Activated naive CD8-positive, alpha-beta T cell treated with anti-CD3 and anti-CD28 coated beads, Interleukin-2, amount 50 U/mL, for 24 hours (primary cell): ENCODE measurements around the gene GRIK4.
A peak's percentile ranks its signal among the peaks of the same experiment; 100 is the strongest.

ENCODE experiments used
- ATAC-seq: fragments of 150-1000 bp; cut with Tn5 transposase; one replicate; pipeline ENCODE4 v1.10.0; 2021
- DNase-seq: peaks from one replicate; pipeline ENCODE4 v3.0.0; 2021
- H3K27ac Mint-ChIP-seq: one replicate; pipeline ENCODE4 v1.8.0; 2021; ENCODE audit warnings: mild to moderate bottlenecking, mixed read lengths
- H3K27me3 Mint-ChIP-seq: one replicate; pipeline ENCODE4 v1.8.0; 2021; ENCODE audit warnings: mixed read lengths
- H3K36me3 Mint-ChIP-seq: one replicate; pipeline ENCODE4 v1.8.0; 2021; ENCODE audit warnings: low read depth, mixed read lengths
- H3K4me1 Mint-ChIP-seq: one replicate; pipeline ENCODE4 v1.8.0; 2021; ENCODE audit warnings: mixed read lengths
- H3K4me3 Mint-ChIP-seq: one replicate; pipeline ENCODE4 v1.8.0; 2021; ENCODE audit warnings: mild to moderate bottlenecking, moderate library complexity, mixed read lengths
- H3K9me3 Mint-ChIP-seq: one replicate; pipeline ENCODE4 v1.8.0; 2021; ENCODE audit warnings: mixed read lengths

GRIK4 gene

GRCh38 chr11:120954381-120954780 is 442.8 kb downstream of the GRIK4 start:
- Mint-ChIP-seq H3K27me3 (peaks cover 6% of the 10 kb centered on the region), H3K4me3 (no peak overlapping the region), H3K4me1 (peaks cover 16% of the 10 kb centered on the region), H3K36me3 (no peaks in the 10 kb centered on the region), H3K9me3 (no peaks in the 10 kb centered on the region), H3K27ac (no peak overlapping the region)
- no peak for ATAC-seq
- DNase-seq, result no peak

- H3K27me3 Mint-ChIP-seq, result peaks cover 4% of the 10 kb centered on the region
- peak overlapping the region; percentile 65 for H3K27ac Mint-ChIP-seq
- H3K36me3 Mint-ChIP-seq, result no peaks in the 10 kb centered on the region
- peak; percentile 6 for DNase-seq
- no peaks in the 10 kb centered on the region for H3K9me3 Mint-ChIP-seq
- peaks cover 16% of the 10 kb centered on the region for H3K4me1 Mint-ChIP-seq
- H3K4me3 Mint-ChIP-seq, result peak overlapping the region; percentile 24
- no peak for ATAC-seq
These were observed 445.4 kb downstream of the GRIK4 start for GRCh38 chr11:120956710-120957495.

GRCh38 chr11:120958185-120958584 is 446.6 kb downstream of the GRIK4 start:
- no peaks in the 10 kb centered on the region for H3K36me3 Mint-ChIP-seq
- H3K9me3 Mint-ChIP-seq, result no peaks in the 10 kb centered on the region
- no peak overlapping the region for H3K27ac Mint-ChIP-seq
- no peak overlapping the region for H3K4me3 Mint-ChIP-seq
- DNase-seq, result no peak
- peaks cover 4% of the 10 kb centered on the region for H3K27me3 Mint-ChIP-seq
- H3K4me1 Mint-ChIP-seq, result peaks cover 9% of the 10 kb centered on the region
- no peak for ATAC-seq

GRCh38 chr11:120959189-120959588 is 447.6 kb downstream of the GRIK4 start:
- H3K4me1 Mint-ChIP-seq, result peaks cover 9% of the 10 kb centered on the region
- no peak for ATAC-seq
- no peak overlapping the region for H3K4me3 Mint-ChIP-seq
- no peak for DNase-seq
- no peaks in the 10 kb centered on the region for H3K36me3 Mint-ChIP-seq
- peaks cover 7% of the 10 kb centered on the region for H3K27me3 Mint-ChIP-seq
- no peaks in the 10 kb centered on the region for H3K9me3 Mint-ChIP-seq
- H3K27ac Mint-ChIP-seq, result no peak overlapping the region

GRCh38 chr11:120964857-120965256 is 453.3 kb downstream of the GRIK4 start:
- H3K27me3 Mint-ChIP-seq, result peaks cover 12% of the 10 kb centered on the region
- DNase-seq (no peak), ATAC-seq (no peak)
- H3K27ac Mint-ChIP-seq, result no peak overlapping the region
- H3K9me3 Mint-ChIP-seq, result no peaks in the 10 kb centered on the region
- no peaks in the 10 kb centered on the region for H3K4me1 Mint-ChIP-seq
- no peak overlapping the region for H3K4me3 Mint-ChIP-seq
- H3K36me3 Mint-ChIP-seq, result no peaks in the 10 kb centered on the region

- H3K36me3 Mint-ChIP-seq, result no peaks in the 10 kb centered on the region
- no peaks in the 10 kb centered on the region for H3K4me1 Mint-ChIP-seq
- H3K4me3 Mint-ChIP-seq, result no peak overlapping the region
- peaks cover 19% of the 10 kb centered on the region for H3K27me3 Mint-ChIP-seq
- no peak for ATAC-seq
- DNase-seq, result no peak
- no peaks in the 10 kb centered on the region for H3K9me3 Mint-ChIP-seq
- H3K27ac Mint-ChIP-seq, result no peak overlapping the region
These were observed 455.3 kb downstream of the GRIK4 start for GRCh38 chr11:120966840-120967239.

- Mint-ChIP-seq H3K4me3 (no peak overlapping the region), H3K27ac (no peak overlapping the region), H3K4me1 (no peaks in the 10 kb centered on the region), H3K27me3 (peaks cover 21% of the 10 kb centered on the region), H3K9me3 (no peaks in the 10 kb centered on the region), H3K36me3 (no peaks in the 10 kb centered on the region)
- no peak for DNase-seq
- no peak for ATAC-seq
These were observed 458.4 kb downstream of the GRIK4 start for GRCh38 chr11:120969993-120970392.

GRCh38 chr11:120971825-120972224 is 460.3 kb downstream of the GRIK4 start:
- no peak for ATAC-seq
- Mint-ChIP-seq H3K27ac (no peak overlapping the region), H3K36me3 (no peaks in the 10 kb centered on the region), H3K4me1 (no peaks in the 10 kb centered on the region), H3K4me3 (no peak overlapping the region), H3K27me3 (peaks cover 24% of the 10 kb centered on the region), H3K9me3 (no peaks in the 10 kb centered on the region)
- DNase-seq, result no peak

GRCh38 chr11:120972621-120973020 is 461.1 kb downstream of the GRIK4 start:
- no peak overlapping the region for H3K4me3 Mint-ChIP-seq
- ATAC-seq, result no peak
- peaks cover 30% of the 10 kb centered on the region for H3K27me3 Mint-ChIP-seq
- DNase-seq, result no peak
- H3K4me1 Mint-ChIP-seq, result no peaks in the 10 kb centered on the region
- no peaks in the 10 kb centered on the region for H3K36me3 Mint-ChIP-seq
- H3K9me3 Mint-ChIP-seq, result no peaks in the 10 kb centered on the region
- H3K27ac Mint-ChIP-seq, result no peak overlapping the region

GRCh38 chr11:120973501-120973900 is 462.0 kb downstream of the GRIK4 start:
- Mint-ChIP-seq H3K36me3 (no peaks in the 10 kb centered on the region), H3K27ac (no peak overlapping the region), H3K4me1 (no peaks in the 10 kb centered on the region), H3K4me3 (no peak overlapping the region), H3K9me3 (no peaks in the 10 kb centered on the region), H3K27me3 (peaks cover 31% of the 10 kb centered on the region)
- ATAC-seq (no peak), DNase-seq (no peak)

- Mint-ChIP-seq H3K27ac (no peak overlapping the region), H3K36me3 (no peaks in the 10 kb centered on the region), H3K9me3 (no peaks in the 10 kb centered on the region), H3K4me3 (no peak overlapping the region), H3K27me3 (peaks cover 34% of the 10 kb centered on the region), H3K4me1 (no peaks in the 10 kb centered on the region)
- DNase-seq, result no peak
- no peak for ATAC-seq
These were observed 462.9 kb downstream of the GRIK4 start for GRCh38 chr11:120974466-120974865.

- H3K27me3 Mint-ChIP-seq, result peaks cover 37% of the 10 kb centered on the region
- ATAC-seq (no peak), DNase-seq (no peak)
- no peak overlapping the region for H3K4me3 Mint-ChIP-seq
- H3K36me3 Mint-ChIP-seq, result no peaks in the 10 kb centered on the region
- no peaks in the 10 kb centered on the region for H3K4me1 Mint-ChIP-seq
- no peaks in the 10 kb centered on the region for H3K9me3 Mint-ChIP-seq
- H3K27ac Mint-ChIP-seq, result no peak overlapping the region
These were observed 463.4 kb downstream of the GRIK4 start for GRCh38 chr11:120974965-120975364.

GRCh38 chr11:120977266-120978137 is 466.0 kb downstream of the GRIK4 start:
- Mint-ChIP-seq H3K9me3 (no peaks in the 10 kb centered on the region), H3K4me1 (no peaks in the 10 kb centered on the region), H3K36me3 (no peaks in the 10 kb centered on the region), H3K27me3 (peaks cover 34% of the 10 kb centered on the region), H3K4me3 (no peak overlapping the region), H3K27ac (no peak overlapping the region)
- no peak for DNase-seq
- ATAC-seq, result no peak

GRCh38 chr11:120978701-120979100 is 467.2 kb downstream of the GRIK4 start:
- Mint-ChIP-seq H3K36me3 (no peaks in the 10 kb centered on the region), H3K9me3 (no peaks in the 10 kb centered on the region), H3K4me1 (no peaks in the 10 kb centered on the region), H3K27me3 (peaks cover 37% of the 10 kb centered on the region), H3K4me3 (no peak overlapping the region), H3K27ac (no peak overlapping the region)
- DNase-seq, result no peak
- ATAC-seq, result no peak
